Keratinocyte (primary cell): Measurements from ENCODE around the gene CDX1. TPM values are rescaled to one million over a fixed set of nuclear protein-coding genes. Genes with fewer than 3 reads are reported as not detected.

Source experiments
- DNase-seq: peaks from one replicate; pipeline ENCODE4 v3.0.0-alpha.2; 2011; ENCODE audit warnings: low read depth, missing footprints, low spot score
- FAIRE-seq: peaks from 2 replicates; lab custom pipeline; 2011; peaks lifted over from hg19 to GRCh38; lab: Jason Lieb, UNC
- H2AFZ ChIP-seq: 2 replicates; pipeline ENCODE4 v1.6.0; 2012; ENCODE audit warnings: low read length, control low read depth, inconsistent platforms; ENCODE audit not compliant: control insufficient read depth
- H3K27ac ChIP-seq: 2 replicates; pipeline ENCODE4 v1.5.1; 2011; ENCODE audit warnings: low read length; ENCODE audit not compliant: control insufficient read depth, insufficient read depth
- H3K27me3 ChIP-seq: 3 replicates; pipeline ENCODE4 v1.6.0; 2011; ENCODE audit warnings: low read length; ENCODE audit not compliant: control insufficient read depth, insufficient read depth; ENCODE audit errors: extremely low read depth
- H3K36me3 ChIP-seq, 2 experiments: 2 replicates in 1 of 2; 3 replicates in 1 of 2; pipeline ENCODE4 v1.5.1; 2011; ENCODE audit warnings: low read length in 2 of 2, mild to moderate bottlenecking in 1 of 2; ENCODE audit not compliant: control insufficient read depth in 2 of 2, insufficient read depth in 2 of 2; ENCODE audit errors: extremely low read depth in 1 of 2
- H3K4me1 ChIP-seq: 3 replicates; pipeline ENCODE4 v1.5.1; 2011; ENCODE audit warnings: low read length; ENCODE audit not compliant: control insufficient read depth, insufficient read depth; ENCODE audit errors: extremely low read depth
- H3K4me2 ChIP-seq: 3 replicates; pipeline ENCODE4 v1.6.0; 2011; ENCODE audit warnings: low read depth, low read length; ENCODE audit not compliant: control insufficient read depth, insufficient read depth; ENCODE audit errors: extremely low read depth
- H3K4me3 ChIP-seq, 3 experiments: fragments of 200-600 bp in 1 of 3; sonication (generic) in 1 of 3; 2 replicates in 2 of 3; 3 replicates in 1 of 3; pipeline ENCODE4 v1.5.1; 2011 to 2016; ENCODE audit warnings: low read length in 3 of 3, mild to moderate bottlenecking in 3 of 3, control low read depth in 2 of 3, inconsistent platforms in 1 of 3, low read depth in 1 of 3, mixed read lengths in 1 of 3, mixed run types in 1 of 3, moderate library complexity in 1 of 3; ENCODE audit not compliant: control insufficient read depth in 2 of 3, insufficient read depth in 2 of 3; ENCODE audit errors: extremely low read depth in 1 of 3
- H3K79me2 ChIP-seq: 2 replicates; pipeline ENCODE4 v1.6.0; 2012; ENCODE audit warnings: low read length; ENCODE audit not compliant: control insufficient read depth, insufficient read depth
- H3K9ac ChIP-seq: 3 replicates; pipeline ENCODE4 v1.6.0; 2011; ENCODE audit warnings: low read length; ENCODE audit not compliant: control insufficient read depth, insufficient read depth; ENCODE audit errors: extremely low read depth
- H3K9me1 ChIP-seq: 3 replicates; pipeline ENCODE4 v1.6.0; 2011; ENCODE audit warnings: low read length; ENCODE audit not compliant: control insufficient read depth, insufficient read depth; ENCODE audit errors: extremely low read depth
- H3K9me3 ChIP-seq: 2 replicates; pipeline ENCODE4 v1.5.1; 2012; ENCODE audit warnings: low read depth, low read length; ENCODE audit not compliant: control insufficient read depth
- H4K20me1 ChIP-seq: 3 replicates; pipeline ENCODE4 v1.6.0; 2011; ENCODE audit warnings: low read length; ENCODE audit not compliant: control insufficient read depth, insufficient read depth; ENCODE audit errors: extremely low read depth
- CTCF ChIP-seq, 3 experiments: IDR thresholded peaks in 1 of 3; conservative IDR thresholded peaks in 1 of 3; optimal IDR thresholded peaks in 1 of 3; 2 replicates in 2 of 3; 3 replicates in 1 of 3; pipeline versions ENCODE3 to v1.5.1; 2011; ENCODE audit warnings: low read length in 3 of 3, mild to moderate bottlenecking in 3 of 3, moderate library complexity in 2 of 3, control low read depth in 1 of 3, inconsistent platforms in 1 of 3; ENCODE audit not compliant: insufficient read depth in 2 of 3; ENCODE audit errors: extremely low read depth in 1 of 3
- EZH2 ChIP-seq: IDR thresholded peaks from one replicate; pipeline ENCODE4 v1.6.1; 2012; ENCODE audit warnings: inconsistent platforms, mild to moderate bottlenecking, low read length, moderate library complexity
- dilution Hi-C: fragments of 300-500 bp; cut with MboI; formaldehyde crosslinking; loops from one replicate; pipeline ENCODE4 v1.7.0; 2020; ENCODE audit warnings: low sequenced_read_pairs; ENCODE audit not compliant: extremely low pct_ligation_motif_present
- polyA plus RNA-seq, 5 experiments: library from polyadenylated mRNA; depleted of rRNA in 3 of 5; stranded (reverse) in 3 of 5; stranded (forward) in 1 of 5; unstranded in 1 of 5; fragments of >200 nt; gene quantifications; 1 replicate in 1 of 5; 2 replicates in 3 of 5; 3 replicates in 1 of 5; pipeline versions ENCODE4 v1.2.1 to v1.2.3, GENCODE V29; 2011 to 2012; ENCODE audit warnings: missing spikeins in 2 of 5, low read depth in 1 of 5, low replicate concordance in 1 of 5

The CDX1 gene
- polyA plus RNA-seq, 1 donor (not counting 4 experiments of a cell fraction or from before 2014, with no cell fraction given) = not detected

- DNase-seq (no peak), FAIRE-seq (no peak)
- no peaks in the 10 kb centered on the region for H3K9me1 ChIP-seq
- dilution Hi-C loops = no loop called here
- H3K4me2 ChIP-seq = no peak overlapping the region
- peaks cover 10% of the 10 kb centered on the region for H3K27me3 ChIP-seq
- H3K27ac ChIP-seq = no peak overlapping the region
- no peak overlapping the region for H2AFZ ChIP-seq
- H3K4me1 ChIP-seq = no peaks in the 10 kb centered on the region
- H3K36me3 ChIP-seq = no peaks in the 10 kb centered on the region
- no peaks in the 10 kb centered on the region for H3K79me2 ChIP-seq
- H3K9ac ChIP-seq = no peak overlapping the region
- H3K9me3 ChIP-seq = no peaks in the 10 kb centered on the region
- no peaks in the 10 kb centered on the region for H4K20me1 ChIP-seq
- no peak for TF ChIP-seq CTCF (optimal IDR thresholded peaks at IDR 0.05 in 1 of 3, IDR thresholded peaks at IDR 0.05 in 1 of 3, conservative IDR thresholded peaks at IDR 0.05 in 1 of 3; ENCODE audit: extremely low read depth in 1 of 3, insufficient read depth in 2 of 3, low read length in 3 of 3)
- no peak for TF ChIP-seq EZH2
- no peak overlapping the region for H3K4me3 ChIP-seq
Observed at GRCh38 chr5:150180241-150181026, 13.9 kb downstream of the CDX1 start.

- Histone ChIP-seq H3K36me3 (no peaks in the 10 kb centered on the region), H3K9me3 (no peaks in the 10 kb centered on the region), H3K4me1 (no peaks in the 10 kb centered on the region), H3K9ac (no peak overlapping the region), H3K27ac (no peak overlapping the region), H3K79me2 (no peaks in the 10 kb centered on the region), H3K27me3 (peaks cover 10% of the 10 kb centered on the region), H3K4me3 (no peak overlapping the region), H3K4me2 (no peak overlapping the region), H4K20me1 (no peaks in the 10 kb centered on the region), H3K9me1 (no peaks in the 10 kb centered on the region), H2AFZ (no peak overlapping the region)
- dilution Hi-C loops = no loop called here
- TF ChIP-seq EZH2 (no peak), CTCF (optimal IDR thresholded peaks at IDR 0.05 in 1 of 3, IDR thresholded peaks at IDR 0.05 in 1 of 3, conservative IDR thresholded peaks at IDR 0.05 in 1 of 3; ENCODE audit: extremely low read depth in 1 of 3, insufficient read depth in 2 of 3, low read length in 3 of 3) (no peak)
- DNase-seq (no peak), FAIRE-seq (no peak)
Observed at GRCh38 chr5:150181027-150181426, 14.4 kb downstream of the CDX1 start.
